OCI-LY7 (cell line): Measurements from ENCODE around the gene ATRAID. TPM values are rescaled to one million over a fixed set of nuclear protein-coding genes. Genes with fewer than 3 reads are reported as not detected.

ENCODE experiments used
- BruUV-seq: library from RNA; stranded (reverse); fragments of 400-500 nt; replicated peaks from 2 replicates; lab custom pipeline; 2021; lab: Mats Ljungman, UMichigan
- CTCF ChIA-PET: fragments of 300-600 bp; sonication (Branson Sonifier 250); formaldehyde crosslinking; loops from one replicate; lab custom pipeline; 2022; ENCODE audit warnings: antibody characterized with exemption; ENCODE audit not compliant: unreplicated experiment; lab: Charles Lee
- POLR2A ChIA-PET: fragments of 300-600 bp; sonication (Branson Sonifier 250); formaldehyde crosslinking; loops from one replicate; lab custom pipeline; 2022; ENCODE audit warnings: antibody characterized with exemption; lab: Charles Lee
- DNase-seq: peaks from one replicate; pipeline ENCODE4 v3.0.0-alpha.2; 2015; ENCODE audit warnings: low spot score
- H2AFZ ChIP-seq: fragments of 200-600 bp; sonication (generic), shearing (Covaris generic); 2 replicates; pipeline ENCODE4 v1.6.1; 2014; ENCODE audit warnings: mild to moderate bottlenecking, antibody characterized with exemption, low read length, moderate library complexity
- H3K27ac ChIP-seq: fragments of 200-600 bp; sonication (generic); 2 replicates; pipeline ENCODE4 v1.5.1; 2014; ENCODE audit warnings: mixed run types, low read depth, mild to moderate bottlenecking, moderate library complexity, low read length, inconsistent platforms; ENCODE audit not compliant: poor library complexity, severe bottlenecking
- H3K36me3 ChIP-seq: fragments of 200-600 bp; sonication (generic); 2 replicates; pipeline ENCODE4 v1.6.1; 2014; ENCODE audit warnings: mild to moderate bottlenecking, antibody characterized with exemption, low read length, moderate library complexity, mixed read lengths; ENCODE audit not compliant: insufficient read depth
- H3K4me1 ChIP-seq: fragments of 200-600 bp; sonication (generic); 2 replicates; pipeline ENCODE4 v1.5.1; 2014; ENCODE audit warnings: mild to moderate bottlenecking, low read length; ENCODE audit not compliant: insufficient read depth, poor library complexity, severe bottlenecking
- H3K4me2 ChIP-seq: fragments of 200-600 bp; sonication (generic); 2 replicates; pipeline ENCODE4 v1.6.1; 2014; ENCODE audit warnings: mild to moderate bottlenecking, low read length
- H3K4me3 ChIP-seq: fragments of 200-600 bp; sonication (generic); 2 replicates; pipeline ENCODE4 v1.5.1; 2014; ENCODE audit warnings: mild to moderate bottlenecking, low read depth, low read length; ENCODE audit not compliant: poor library complexity, severe bottlenecking
- H3K79me2 ChIP-seq: fragments of 200-600 bp; sonication (generic); 2 replicates; pipeline ENCODE4 v1.6.1; 2016; ENCODE audit warnings: low read depth, mild to moderate bottlenecking, low read length, moderate library complexity, mixed read lengths; ENCODE audit not compliant: insufficient read depth
- H3K9me2 ChIP-seq: fragments of 200-600 bp; sonication (generic); 2 replicates; pipeline ENCODE4 v1.6.1; 2016; ENCODE audit warnings: mild to moderate bottlenecking, low read length, mixed read lengths; ENCODE audit not compliant: insufficient read depth
- H3K9me3 ChIP-seq: fragments of 200-600 bp; sonication (generic); 2 replicates; pipeline ENCODE4 v1.6.1; 2014; ENCODE audit warnings: mild to moderate bottlenecking, mixed run types, low read length, mixed read lengths
- H4K20me1 ChIP-seq: fragments of 200-600 bp; sonication (generic); 2 replicates; pipeline ENCODE4 v1.6.1; 2014; ENCODE audit warnings: mild to moderate bottlenecking, antibody characterized with exemption, low read length, moderate library complexity, mixed read lengths; ENCODE audit not compliant: insufficient read depth
- EZH2phosphoT487 ChIP-seq: fragments of 200-600 bp; sonication (generic); IDR thresholded peaks from 2 replicates; pipeline ENCODE4 v1.6.1; 2018; ENCODE audit warnings: low read depth, borderline replicate concordance, mild to moderate bottlenecking, mixed run types, antibody characterized with exemption, low read length, moderate library complexity, mixed read lengths
- intact Hi-C: fragments of 100-400 bp; cut with micrococcal nuclease; formaldehyde crosslinking; loops from one replicate; pipeline ENCODE4 v1.10.0; 2022; ENCODE audit not compliant: unreplicated experiment
- total RNA-seq, 2 experiments: library from RNA; depleted of rRNA in 1 of 2; stranded (reverse); fragments of >200 nt in 1 of 2; shearing (Covaris generic) in 1 of 2; gene quantifications; 2 replicates each; pipeline ENCODE4 v1.2.3, GENCODE V29; 2014 to 2022
- TF ChIP-seq, protein P1 (sequence below): fragments of 200-600 bp; sonication (generic); conservative IDR thresholded peaks from 2 replicates; pipeline ENCODE4 v1.5.1; 2014; ENCODE audit warnings: mild to moderate bottlenecking, antibody characterized with exemption, low read length, moderate library complexity, mixed read lengths

Gene ATRAID
- total RNA-seq, 2 experiments from 2014 or later: 92.7 to 93.3 TPM

DNA sequence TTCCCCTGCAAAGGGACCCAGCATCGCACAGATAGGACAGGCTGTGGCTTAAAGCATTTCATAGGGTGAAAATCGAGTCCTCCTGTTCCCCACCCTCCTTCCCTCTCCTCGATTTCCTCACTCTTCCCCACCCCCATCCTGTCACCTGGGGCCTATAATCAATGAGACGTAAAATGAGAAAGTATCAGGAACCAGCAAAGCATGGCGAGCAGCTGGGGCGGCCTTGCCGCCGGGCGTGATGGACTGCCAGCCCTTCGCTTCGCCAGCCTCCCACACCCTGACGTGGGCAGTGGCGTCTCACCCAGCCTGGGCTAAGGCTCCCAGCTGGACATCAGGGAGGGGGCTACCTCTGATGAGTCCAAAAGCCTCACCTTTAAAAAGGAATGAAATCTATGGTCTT is 39.9 kb downstream of the ATRAID start:
- Histone ChIP-seq H3K79me2 (no peaks in the 10 kb centered on the region), H3K4me1 (peaks cover 43% of the 10 kb centered on the region), H3K4me2 (peak overlapping the region; percentile 76), H2AFZ (peak overlapping the region; percentile 71), H4K20me1 (no peaks in the 10 kb centered on the region), H3K9me3 (no peaks in the 10 kb centered on the region), H3K27ac (peak overlapping the region; percentile 92), H3K4me3 (peak overlapping the region; percentile 58), H3K36me3 (peaks cover 28% of the 10 kb centered on the region), H3K9me2 (no peaks in the 10 kb centered on the region)
- no TSS peak for BruUV-seq
- peak; percentile 55 for DNase-seq
- ChIA-PET POLR2A (interaction anchor here (0.8 to 3.2 kb wide), 13 partner anchors 8 to 51 kb away, joined by 3 to 21 read pairs (median 4); partner anchors contain the start of gene SLC30A3), CTCF (interaction anchor here (1.0 to 4.4 kb wide), 7 partner anchors 11 to 51 kb away, joined by 3 to 37 read pairs (median 7); partner anchors contain the start of genes SLC30A3 and TRIM54)
- TF ChIP-seq, protein P1, sequence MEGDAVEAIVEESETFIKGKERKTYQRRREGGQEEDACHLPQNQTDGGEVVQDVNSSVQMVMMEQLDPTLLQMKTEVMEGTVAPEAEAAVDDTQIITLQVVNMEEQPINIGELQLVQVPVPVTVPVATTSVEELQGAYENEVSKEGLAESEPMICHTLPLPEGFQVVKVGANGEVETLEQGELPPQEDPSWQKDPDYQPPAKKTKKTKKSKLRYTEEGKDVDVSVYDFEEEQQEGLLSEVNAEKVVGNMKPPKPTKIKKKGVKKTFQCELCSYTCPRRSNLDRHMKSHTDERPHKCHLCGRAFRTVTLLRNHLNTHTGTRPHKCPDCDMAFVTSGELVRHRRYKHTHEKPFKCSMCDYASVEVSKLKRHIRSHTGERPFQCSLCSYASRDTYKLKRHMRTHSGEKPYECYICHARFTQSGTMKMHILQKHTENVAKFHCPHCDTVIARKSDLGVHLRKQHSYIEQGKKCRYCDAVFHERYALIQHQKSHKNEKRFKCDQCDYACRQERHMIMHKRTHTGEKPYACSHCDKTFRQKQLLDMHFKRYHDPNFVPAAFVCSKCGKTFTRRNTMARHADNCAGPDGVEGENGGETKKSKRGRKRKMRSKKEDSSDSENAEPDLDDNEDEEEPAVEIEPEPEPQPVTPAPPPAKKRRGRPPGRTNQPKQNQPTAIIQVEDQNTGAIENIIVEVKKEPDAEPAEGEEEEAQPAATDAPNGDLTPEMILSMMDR: no peak
- no peak for TF ChIP-seq EZH2phosphoT487
- intact Hi-C loops: loop anchor here (1.0 to 2.0 kb wide), 2 partner anchors 11 to 55 kb away; no protein-coding TSS in a partner anchor

DNA sequence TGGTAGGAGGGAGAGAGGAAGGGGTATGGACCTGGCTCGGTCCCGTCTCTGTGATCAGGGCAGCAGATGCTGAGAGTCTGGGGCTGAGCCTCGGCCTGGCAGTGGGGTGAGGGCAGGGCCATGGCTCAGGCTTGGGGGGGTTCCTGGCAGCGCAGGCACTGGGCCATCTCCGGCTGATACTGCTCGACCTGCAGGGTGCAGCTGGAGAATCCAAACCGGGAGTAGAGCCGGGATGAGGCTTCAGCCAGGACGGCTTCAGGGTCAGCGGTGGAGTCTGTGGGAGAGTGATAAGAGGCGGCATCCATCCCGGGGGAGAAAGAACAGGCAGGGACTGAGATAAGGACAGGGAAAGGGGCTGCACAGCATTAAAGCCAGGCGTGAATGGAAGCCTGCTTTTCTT is 43.3 kb downstream of the ATRAID start:
- TF ChIP-seq EZH2phosphoT487: no peak
- TF ChIP-seq, protein P1: no peak
- no peak overlapping the region for H3K27ac ChIP-seq
- DNase-seq: no peak
- H3K36me3 ChIP-seq: peaks cover 48% of the 10 kb centered on the region
- no peaks in the 10 kb centered on the region; the same call in 1 of the 2 replicates for H3K79me2 ChIP-seq
- H3K9me2 ChIP-seq: no peaks in the 10 kb centered on the region
- no TSS peak for BruUV-seq
- no peaks in the 10 kb centered on the region for H3K9me3 ChIP-seq
- POLR2A ChIA-PET: interaction anchor here (0.9 kb wide), 1 partner anchor 31 kb away, joined by 3 read pairs; no protein-coding TSS in a partner anchor
- no peak overlapping the region for H3K4me2 ChIP-seq
- CTCF ChIA-PET: no interaction called here
- H3K4me3 ChIP-seq: no peak overlapping the region
- intact Hi-C loops: no loop called here
- H4K20me1 ChIP-seq: no peaks in the 10 kb centered on the region
- H3K4me1 ChIP-seq: peaks cover 32% of the 10 kb centered on the region
- no peak overlapping the region for H2AFZ ChIP-seq

- Histone ChIP-seq H3K4me1 (peaks cover 32% of the 10 kb centered on the region), H2AFZ (no peak overlapping the region), H3K9me3 (no peaks in the 10 kb centered on the region), H3K79me2 (peaks cover under 1% of the 10 kb centered on the region; the same call in 1 of the 2 replicates), H3K4me2 (no peak overlapping the region), H4K20me1 (no peaks in the 10 kb centered on the region), H3K27ac (no peak overlapping the region), H3K9me2 (no peaks in the 10 kb centered on the region), H3K36me3 (peaks cover 48% of the 10 kb centered on the region), H3K4me3 (no peak overlapping the region)
- TF ChIP-seq EZH2phosphoT487: no peak
- TF ChIP-seq, protein P1: no peak
- intact Hi-C loops: no loop called here
- POLR2A ChIA-PET: interaction anchor here (0.9 kb wide), 1 partner anchor 31 kb away, joined by 3 read pairs; no protein-coding TSS in a partner anchor
- DNase-seq: no peak
- CTCF ChIA-PET: no interaction called here
- no TSS peak for BruUV-seq
These were observed 43.8 kb downstream of the ATRAID start for GRCh38 chr2:27255660-27256059.
